GM19438 (cell line): ENCODE data around the gene TTC5.
"Not testable (repeated sequence)": the region's sequence is repeated elsewhere in the genome, so short reads cannot be mapped to it uniquely, and the experiment has no call there.

Experiments
- ATAC-seq: cut with Tn5 transposase; IDR thresholded peaks from one replicate; pipeline ENCODE4 v1.9.1; 2021; ENCODE audit warnings: low read depth; ENCODE audit not compliant: unreplicated experiment

TTC5 gene, protein sequence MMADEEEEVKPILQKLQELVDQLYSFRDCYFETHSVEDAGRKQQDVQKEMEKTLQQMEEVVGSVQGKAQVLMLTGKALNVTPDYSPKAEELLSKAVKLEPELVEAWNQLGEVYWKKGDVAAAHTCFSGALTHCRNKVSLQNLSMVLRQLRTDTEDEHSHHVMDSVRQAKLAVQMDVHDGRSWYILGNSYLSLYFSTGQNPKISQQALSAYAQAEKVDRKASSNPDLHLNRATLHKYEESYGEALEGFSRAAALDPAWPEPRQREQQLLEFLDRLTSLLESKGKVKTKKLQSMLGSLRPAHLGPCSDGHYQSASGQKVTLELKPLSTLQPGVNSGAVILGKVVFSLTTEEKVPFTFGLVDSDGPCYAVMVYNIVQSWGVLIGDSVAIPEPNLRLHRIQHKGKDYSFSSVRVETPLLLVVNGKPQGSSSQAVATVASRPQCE

DNA sequence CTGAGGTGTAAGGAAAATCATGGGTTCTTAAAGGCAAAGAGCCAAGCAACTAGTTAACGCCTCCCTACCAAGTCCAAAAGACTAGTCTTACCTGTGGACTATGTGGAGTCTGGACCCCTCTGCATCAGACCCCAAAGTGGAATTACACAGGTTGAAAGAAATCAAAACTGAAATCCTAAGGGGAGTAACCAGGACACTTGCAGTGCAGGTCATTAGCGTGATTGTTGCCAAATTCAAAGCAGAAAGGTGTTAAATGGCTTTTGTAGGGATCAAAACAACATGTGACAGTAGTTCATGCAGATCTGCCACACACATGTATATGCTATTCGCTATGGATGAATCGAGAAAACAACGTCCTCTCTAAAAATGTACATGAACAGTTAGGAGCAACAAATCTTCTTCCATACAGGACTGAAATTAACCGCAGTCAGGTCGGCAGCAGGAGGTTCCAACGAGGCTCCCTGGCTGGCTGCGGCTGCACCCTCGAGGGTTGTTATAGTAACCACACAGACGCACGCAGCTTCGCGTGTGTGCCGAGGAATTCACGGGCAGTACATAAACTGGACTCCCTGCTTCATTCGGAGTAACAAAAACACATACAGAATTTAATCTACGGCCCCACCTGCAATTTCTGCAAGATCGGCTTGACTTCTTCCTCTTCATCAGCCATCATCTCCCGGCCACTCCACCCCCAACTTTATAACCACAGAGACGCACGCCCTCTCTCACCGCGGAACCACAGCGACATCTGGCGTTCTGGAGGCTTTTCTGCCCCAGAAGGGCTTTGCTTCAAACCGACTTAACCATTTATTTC lies at the start of gene TTC5:
Gene TTC5, minus strand, starts transcription at position 687 of the 814 bp plus-strand sequence. Its CDS starts 14 bp downstream, at position 673.
- peak; percentile 97 for ATAC-seq

DNA sequence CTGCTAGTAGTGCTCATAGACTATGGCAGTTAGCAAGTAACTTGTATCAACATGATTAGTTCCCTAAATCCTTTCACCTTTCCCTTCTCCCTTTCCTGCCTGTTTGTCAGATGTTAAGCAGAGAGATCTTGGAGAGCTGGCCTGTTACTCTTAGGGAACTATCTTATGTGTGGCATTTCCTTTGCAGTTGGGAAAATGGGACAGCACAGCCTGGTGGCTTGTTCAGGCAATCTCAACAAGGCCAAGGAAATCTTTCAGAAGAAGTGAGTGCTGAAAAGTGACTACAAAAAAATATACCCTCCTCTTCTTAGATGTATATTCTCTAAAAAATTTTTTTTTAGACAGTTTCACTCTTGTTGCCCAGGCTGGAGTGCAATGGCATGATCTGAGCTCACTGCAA lies 45.1 kb upstream of the TTC5 start:
- ATAC-seq = no peak

DNA sequence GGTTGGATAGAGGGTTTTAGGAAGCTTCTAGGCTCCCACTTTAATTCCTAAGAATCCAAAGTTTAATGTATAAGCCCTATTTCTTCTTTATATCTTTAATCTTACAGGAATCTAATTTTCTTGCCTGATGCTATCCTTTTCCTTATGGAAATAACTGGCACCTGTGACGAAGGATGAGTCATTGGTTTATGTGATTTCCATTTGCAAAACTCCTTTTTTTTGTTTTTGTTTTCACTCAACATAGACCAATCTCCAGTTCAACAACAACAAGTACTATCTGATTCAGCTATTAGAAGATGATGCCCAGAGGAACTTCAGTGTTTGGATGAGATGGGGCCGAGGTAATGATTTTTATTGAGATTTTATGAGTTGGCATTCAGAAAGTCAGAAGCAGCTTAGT lies 44.5 kb upstream of the TTC5 start:
- ATAC-seq = no peak

DNA sequence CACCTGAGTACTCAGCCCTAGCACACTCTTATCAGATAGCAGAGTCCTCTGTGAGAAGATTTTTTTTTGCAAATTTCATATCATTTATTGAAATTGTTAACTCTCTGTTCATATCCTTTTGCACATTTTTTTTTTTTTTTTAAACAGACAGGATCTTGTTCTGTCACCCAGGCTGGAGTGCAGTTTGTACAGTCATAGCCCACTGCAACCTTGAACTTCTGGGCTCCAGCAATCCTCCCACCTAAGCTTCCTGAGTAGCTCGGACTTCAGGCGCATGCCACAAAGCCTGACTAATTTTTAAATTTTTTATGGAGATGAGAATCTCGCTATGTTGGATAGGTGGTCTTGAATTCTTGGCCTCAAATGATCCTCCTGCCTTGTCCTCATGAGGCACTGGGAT lies 42.0 kb upstream of the TTC5 start:
- no peak for ATAC-seq

DNA sequence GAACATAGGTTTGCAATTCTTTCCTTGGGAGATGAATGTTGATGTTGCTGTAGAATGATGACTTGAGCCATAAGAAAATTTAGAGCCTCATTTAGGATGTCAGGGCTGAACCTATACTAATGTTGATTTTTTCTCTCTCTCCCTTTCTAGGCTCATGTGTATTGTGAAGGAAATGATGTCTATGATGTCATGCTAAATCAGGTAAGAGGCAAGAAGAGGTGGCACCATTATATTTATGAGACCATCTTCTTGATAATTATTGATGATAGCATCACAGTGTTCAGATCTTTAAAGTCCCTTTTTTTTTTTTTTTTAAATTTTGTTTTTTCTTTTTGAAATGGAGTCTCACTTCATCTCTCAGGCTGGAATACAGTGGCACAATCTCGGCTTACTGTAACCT lies 41.0 kb upstream of the TTC5 start:
- no peak for ATAC-seq

DNA sequence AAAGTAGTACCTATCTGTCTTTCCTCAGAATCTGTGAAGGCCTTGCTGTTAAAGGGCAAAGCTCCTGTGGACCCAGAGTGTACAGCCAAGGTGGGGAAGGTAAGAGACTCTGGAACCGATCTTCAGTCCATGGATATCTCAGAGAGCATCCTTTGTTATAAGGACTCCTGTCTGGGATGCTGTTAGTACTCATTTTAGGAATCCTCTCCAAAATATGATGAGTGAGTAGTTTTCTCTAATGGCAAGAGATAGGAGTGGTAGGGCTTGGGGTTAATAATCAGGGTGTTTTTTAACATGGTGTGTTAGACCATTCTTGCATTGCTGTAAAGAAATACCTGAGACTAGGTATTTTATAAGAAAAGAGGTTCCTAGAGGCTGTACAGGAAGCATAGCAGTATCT lies 39.6 kb upstream of the TTC5 start:
- no peak for ATAC-seq

DNA sequence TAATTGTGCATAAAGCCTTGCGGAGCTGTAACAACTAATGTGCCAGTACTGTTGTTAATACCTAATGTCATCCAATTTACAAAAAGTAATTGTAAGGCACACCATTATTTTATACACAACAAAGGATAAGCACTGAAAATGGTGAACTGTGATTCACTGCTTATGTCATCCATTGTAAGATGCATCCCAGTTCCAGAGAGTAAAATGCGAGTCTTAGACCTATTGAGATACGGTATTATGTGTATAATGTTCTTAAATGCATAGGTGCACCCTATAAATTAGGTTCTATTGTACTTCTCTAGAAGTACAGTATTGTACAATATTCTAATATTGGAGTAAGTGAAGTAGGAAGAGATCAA lies 38.1 kb upstream of the TTC5 start:
- ATAC-seq = no peak

DNA sequence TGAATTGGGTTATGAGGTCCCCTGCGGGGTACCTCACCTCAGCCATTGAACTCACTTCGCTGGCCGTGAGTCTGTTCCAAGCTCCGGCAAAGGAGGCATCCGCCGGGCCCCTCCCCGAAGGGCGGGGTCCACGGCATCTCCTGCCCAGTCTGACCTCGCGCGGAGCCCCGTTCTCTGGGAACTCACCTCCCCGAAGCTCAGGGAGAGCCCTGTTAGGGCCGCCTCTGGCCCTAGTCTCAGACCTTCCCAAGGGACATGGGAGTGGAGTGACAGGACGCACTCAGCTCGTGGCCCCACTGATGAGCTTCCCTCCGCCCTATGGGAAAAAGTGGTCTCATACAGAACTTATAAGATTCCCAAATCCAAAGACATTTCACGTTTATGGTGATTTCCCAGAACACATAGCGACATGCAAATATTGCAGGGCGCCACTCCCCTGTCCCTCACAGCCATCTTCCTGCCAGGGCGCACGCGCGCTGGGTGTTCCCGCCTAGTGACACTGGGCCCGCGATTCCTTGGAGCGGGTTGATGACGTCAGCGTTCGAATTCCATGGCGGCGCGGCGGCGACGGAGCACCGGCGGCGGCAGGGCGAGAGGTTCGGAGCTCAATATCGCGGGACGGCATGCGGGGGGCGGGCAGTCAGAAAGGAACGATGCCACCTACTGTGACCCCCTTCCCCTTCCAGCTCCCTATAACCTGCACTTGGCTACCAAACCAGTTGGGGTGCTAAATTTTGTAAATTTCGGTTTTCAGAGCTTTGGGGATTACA lies 37.5 kb upstream of the TTC5 start, which contains the start of gene PARP2:
Gene PARP2, plus strand, starts transcription at position 544 of the 770 bp plus-strand sequence. Its CDS starts 7 bp downstream, at position 551.
- ATAC-seq = peak; percentile 91

DNA sequence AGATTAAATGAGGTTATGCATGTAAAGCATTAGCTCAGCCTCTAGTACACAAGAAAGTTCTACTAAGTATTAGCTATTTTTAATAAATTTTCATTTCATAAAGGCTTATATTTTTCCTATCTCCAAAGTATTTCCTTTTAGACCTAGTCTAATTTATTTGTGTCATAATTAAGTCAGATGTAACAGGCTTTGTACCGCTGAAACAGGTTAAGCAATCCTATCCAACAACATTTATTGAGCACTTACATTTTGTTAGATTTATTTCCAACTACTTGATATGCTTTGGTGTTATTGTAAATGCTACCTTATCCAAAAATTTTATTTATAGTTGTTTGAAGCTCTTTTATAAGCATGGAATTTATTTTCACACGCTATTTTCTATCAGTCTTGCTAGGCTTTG lies 35.9 kb upstream of the TTC5 start:
- no peak for ATAC-seq

DNA sequence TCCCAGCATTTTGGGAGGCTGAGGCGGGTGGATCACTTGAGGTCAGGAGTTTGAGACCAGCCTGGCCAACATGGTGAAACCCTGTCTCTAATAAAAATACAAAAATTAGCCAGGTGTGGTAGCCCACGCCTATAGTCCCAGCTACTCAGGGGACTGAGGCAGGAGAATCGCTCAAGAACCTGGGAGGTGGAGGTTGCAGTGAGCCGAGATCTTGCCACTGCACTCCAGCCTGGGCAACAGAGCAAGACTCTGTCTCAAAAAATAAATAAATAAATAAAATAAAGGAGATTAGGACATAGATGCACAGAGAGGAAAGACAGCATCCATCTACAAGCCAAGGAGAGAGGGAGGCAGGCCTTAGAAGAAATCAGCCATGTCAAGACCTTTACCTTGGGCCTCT lies 35.3 kb upstream of the TTC5 start:
- not testable (repeated sequence) for ATAC-seq

DNA sequence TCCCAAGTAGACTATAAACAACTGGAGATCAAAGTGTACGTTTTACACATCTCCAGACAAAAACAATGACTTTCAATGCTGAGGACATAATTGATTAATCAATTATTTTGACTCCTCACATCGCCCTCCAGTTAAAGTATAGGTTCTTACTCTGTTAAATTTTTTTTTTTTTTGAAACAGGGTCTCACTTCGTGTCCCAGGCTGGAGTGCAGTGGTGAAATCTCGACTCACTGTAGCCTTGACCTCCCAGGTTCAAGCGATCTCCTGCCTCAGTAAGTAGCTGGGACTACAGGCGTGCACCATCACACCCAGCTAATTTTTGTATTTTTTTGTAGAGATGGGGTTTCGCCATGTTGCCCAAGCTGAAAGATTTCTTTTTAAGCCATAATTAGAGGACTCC lies 28.3 kb upstream of the TTC5 start:
- ATAC-seq = no peak

DNA sequence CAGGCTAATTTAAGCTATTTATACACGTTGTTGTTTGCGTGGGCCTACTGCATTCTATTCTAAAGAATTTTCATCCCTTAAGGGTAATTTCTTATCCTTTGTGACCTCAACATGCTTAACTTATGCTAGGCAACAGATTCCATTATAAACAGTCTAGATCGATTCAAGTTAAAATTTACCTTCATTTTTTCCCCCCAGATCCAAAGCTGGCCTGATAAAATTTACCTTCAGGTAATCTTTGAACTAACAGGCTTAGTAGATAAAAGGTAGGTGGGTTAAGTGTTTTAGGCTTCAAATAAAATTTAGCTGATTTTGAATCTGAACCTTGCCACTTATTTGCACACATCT lies 27.7 kb upstream of the TTC5 start:
- no peak for ATAC-seq

DNA sequence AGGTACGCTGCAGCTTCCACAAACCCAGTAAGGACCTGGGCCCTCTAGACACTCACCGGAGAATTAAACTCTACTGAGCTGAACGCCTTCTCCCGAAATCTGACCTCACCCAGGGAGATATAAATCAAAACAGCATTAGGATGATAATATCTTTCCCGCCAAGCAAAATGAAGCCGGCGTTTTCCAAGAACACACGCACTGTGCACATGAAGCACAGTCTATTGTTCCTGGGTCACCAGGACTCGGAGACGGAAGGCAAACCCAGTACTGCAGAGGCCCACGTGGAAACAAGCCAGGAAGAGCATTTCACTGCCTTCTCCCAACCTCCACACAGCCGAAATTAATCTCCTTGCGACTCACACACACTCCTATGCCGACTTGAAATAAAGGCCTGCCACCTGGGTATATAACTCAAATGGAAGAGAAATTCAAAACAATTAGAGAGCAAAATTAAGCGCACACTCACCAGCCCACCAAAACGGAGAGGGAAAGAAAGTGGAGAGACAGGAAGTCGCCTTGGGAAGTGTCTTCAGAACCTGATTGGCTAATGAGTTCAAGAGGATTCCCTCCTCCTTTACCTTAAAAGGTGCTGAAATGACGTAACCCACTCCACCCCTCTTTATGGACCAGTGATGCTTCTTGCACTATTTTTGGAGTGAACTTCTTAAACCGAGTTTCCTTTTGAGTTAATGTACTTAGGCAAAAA lies 27.2 kb upstream of the TTC5 start, which contains the start of gene CCNB1IP1:
Gene CCNB1IP1, minus strand, starts transcription at position 492 of the 706 bp plus-strand sequence. CDS start 16,756 bp downstream, outside the sequence.
- peak; percentile 97 for ATAC-seq

DNA sequence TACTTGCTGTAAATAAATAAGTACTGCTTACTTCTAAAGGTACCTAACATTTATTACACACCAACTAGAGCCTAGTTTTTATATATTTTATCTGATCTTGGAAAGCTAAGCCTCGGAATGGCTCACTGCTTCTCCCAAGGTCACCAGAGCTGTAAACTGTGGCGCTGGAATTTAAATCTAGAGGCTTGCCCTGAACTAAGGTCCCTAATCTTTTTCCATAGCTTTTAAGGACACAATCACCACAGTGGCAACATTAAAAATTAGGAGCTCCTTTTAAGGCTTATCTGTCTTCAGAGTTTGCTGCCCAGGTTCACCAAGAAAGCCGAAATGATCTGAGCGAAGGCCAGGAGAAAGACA lies 26.7 kb upstream of the TTC5 start:
- no peak for ATAC-seq

DNA sequence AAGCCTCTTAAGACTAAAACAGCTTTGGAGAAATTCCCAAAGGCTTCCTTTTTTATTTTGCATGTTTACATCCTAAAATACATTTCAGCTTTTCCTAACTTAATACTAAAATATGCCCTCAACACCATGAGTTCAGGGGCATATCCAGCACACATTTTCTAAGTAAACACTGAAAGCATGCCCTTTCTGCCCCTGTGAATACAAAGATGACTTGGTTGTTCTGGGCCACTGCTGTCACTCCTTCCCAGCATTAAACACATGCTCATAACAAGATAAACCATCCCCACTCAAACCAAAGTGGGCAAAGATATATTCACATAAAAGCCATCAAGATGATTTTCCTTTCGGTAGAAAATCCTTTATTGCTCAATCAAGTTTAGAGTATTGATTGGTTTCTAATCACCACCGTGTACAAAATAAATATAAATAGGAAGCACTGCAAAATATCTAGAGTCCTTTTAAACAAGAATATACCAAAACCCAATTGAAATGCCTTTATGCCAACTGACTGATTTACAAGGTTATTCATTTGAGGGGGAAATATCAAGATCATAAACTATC lies 25.4 kb upstream of the TTC5 start:
- ATAC-seq = no peak

DNA sequence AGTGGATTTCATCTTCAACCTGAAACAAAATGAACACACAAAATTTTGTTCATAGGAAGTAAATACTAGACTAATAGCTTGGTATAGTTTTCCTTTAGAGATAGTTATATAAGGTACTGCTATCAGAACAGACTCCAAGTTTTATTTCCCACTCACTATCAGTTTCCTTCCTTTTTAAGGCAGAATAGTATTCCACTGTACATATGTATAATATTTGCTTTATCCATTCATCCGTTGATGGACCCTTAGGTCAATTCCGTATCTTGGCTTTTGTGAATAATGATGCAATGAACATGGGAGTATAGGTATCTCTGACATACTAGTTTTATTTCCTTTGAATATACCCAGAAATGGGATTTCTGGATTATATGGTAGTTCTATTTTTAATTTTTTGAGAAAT lies 23.6 kb upstream of the TTC5 start:
- ATAC-seq = no peak

DNA sequence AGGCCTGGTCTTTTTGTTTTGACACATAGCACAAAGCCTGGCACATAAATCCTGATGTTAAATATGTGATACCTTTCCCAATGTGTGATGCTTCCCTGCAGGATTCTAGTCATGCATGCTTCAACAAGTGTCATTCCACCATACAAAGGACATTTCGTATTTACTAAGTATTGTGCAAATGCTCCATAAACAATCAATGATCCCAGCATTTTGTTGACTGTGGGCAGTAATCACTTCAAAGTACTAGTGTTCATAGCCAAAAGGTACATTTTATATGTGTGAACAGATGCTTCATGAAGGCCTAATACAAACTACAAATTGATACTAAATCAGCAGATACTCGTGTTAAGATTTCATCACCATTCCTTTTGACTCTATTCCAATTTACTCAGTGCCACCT lies 23.0 kb upstream of the TTC5 start:
- ATAC-seq = no peak

DNA sequence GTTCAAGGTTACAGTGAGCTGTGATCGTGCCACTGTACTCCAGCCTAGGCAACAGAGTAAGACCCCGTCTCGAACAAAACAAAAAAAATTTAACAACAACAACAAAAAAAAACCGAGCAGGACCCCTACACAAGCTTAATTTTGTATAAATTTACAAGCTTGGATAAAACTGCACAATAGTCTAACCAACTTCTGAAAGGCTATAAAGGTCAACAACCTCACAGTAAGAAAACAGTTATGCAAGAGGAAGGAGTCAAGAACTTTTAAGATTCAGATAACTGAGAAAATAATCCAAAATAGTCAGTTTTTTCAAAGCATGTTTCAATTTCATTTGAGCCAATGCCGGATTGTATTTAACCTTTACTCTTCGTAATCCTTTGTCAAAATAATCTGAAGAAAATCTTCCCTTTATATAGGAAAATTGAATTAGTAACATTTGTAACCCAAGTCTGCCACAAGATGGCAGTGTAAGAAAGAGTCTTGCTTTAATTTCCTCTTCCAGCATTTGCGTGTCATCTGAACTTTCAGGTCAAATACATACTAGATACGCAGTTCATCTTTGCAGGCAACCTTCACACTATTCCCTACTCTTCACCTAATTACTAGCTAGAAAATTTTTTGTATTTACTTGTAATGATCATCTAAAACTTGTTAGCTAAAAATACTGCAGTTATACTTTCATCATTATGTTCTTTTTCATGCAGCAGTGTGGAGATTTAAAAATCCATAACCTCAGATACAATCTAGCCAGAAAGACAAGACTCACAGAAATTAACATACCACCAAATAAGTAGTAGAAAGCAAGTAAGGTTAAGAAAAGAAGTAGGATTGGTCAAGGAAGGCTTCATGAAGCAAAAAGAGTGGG lies 21.5 kb upstream of the TTC5 start:
- ATAC-seq = no peak

DNA sequence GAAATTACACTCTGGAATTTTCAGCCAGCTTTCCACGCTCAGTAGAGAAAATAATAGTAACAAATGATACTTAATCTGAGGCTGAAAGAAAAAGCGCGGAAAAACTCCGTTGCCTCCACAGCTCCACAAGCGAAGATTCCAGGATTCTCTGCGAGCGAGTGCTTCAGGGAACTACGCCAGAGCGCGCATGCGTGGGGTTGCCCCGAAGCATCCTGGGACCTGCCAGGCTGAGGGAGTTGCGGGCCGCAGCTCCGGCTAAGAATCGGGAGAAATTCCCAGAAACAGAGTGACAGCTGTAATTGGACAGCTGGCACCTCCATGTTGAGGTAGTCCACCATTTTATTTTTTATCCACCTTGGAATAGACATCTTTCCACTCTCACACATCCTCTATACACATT lies 12.0 kb upstream of the TTC5 start:
- no peak for ATAC-seq
